ENCODE data around the gene CCIN.

The CCIN gene

DNA sequence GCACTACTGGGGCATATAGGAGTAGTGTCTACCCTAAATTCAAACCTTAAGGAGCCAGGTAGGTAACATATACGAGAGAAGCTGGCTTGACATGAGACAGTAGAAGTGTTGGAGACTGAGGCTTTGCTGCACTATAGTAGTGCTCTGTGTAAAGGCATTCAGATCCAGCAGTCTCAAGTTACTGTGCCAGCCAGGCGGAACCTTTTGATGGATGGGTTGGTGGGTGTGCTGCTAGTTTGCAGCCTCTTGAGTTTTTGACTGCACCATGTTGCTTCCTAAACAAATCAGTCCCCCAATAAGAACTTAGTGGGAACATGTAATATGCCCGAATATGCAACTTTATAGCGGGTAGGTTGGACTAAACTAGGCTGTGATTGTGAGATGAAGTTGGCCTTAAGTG is 23.0 kb downstream of the CCIN start:
- no peak for DNase-seq

DNA sequence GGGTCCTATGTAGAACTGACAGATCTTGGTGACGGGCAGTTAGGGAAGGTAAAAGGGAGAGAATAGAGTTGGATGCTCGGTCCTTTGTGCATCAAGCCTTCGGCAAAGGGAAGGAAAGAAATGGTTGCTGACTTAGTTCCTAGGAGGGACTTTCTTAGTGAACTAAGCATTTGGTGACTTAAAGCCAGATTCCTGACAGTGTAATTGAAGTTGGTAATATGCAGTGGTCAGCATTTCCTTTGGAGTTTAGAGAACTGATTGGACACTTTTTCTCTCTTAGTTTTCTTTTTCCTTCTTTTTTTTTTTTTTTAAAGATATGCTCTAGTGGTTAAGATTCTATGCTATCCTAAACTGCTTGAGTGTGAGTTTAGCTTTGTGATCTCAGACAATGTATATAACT is 23.8 kb downstream of the CCIN start:
- no peak for DNase-seq

DNA sequence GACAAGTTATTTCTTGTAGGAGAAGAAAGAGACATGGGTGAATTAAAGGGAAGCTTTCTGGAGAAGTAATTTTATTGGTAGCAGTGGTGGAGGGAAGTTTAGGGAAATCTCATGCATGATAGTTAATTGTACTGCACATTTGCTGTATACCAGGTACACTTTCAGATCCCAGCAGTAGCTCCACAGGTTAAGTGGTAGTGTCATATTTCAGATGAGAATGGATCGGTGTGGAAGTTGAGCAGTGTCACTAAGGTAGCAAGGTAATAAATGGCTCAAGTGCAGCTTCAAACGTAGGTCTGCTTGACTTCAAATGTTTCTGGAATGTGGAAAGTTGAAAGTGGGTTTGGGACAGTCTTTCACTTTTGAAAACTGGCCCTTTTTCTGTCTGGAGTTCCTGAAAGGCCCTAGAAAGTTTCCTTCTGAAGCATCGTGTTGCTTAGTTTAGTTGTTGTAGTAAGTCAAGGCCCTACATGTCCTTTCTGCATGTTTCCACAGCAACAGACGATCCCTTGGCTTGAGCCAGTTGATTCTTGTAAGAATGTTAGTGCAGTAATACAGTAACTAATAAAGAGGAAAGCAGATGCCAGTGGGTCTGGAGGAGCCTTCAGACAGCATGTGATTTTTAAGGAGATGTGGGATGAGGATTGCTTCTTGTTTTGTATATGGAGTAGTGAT is 25.3 kb downstream of the CCIN start:
- DNase-seq: no peak

DNA sequence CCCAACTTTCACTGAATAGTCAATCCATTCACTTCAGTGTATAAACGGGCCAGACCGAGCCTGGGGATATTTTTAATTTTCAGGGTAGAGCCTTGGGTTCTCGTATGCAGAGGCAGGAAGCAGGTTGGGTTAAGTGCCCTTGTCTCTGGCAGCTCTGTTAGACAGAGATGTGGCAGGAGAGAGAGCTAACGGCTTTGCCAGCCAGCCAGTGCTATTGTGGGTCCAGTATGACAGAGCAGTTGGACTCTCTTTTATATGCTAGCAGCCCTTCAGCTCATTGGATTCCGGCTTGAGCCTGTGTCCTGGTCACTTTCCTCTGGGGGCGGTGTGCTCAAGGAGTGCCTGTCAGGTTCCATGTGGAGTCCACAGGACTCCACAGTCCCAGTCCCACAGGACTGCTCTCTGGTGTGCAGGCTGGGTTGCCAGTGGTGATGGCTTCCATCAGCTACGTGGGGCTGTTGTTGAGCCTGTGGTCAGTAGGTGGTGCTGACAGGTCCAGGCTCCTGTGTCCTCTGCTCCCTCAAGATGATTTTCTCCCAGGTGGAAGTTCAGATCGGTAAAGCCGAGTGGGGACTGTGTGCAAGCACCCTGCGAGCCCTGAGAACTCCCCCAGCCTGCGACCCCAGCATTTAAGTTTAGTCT is 35.8 kb downstream of the CCIN start:
- no peak for DNase-seq

DNA sequence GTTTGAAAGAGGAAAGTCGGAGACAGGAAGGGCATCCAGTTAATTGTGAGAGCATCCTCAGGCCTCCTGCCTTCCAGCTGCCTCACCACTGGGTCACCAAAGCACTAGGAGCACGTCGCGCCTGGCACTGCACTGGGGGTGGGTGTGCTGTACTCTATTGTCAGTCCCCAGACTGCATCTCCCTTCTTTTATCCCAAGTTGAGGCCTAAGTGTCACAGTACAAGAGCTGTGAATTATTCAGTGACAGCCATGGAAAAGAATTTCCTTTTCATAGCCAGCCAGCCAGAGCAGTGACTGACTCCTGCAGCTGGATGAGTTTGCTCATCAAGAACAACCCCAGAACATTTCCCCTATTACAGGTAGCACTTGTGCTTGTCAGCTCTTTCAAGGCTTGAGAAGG is 37.8 kb downstream of the CCIN start:
- no peak for DNase-seq

DNA sequence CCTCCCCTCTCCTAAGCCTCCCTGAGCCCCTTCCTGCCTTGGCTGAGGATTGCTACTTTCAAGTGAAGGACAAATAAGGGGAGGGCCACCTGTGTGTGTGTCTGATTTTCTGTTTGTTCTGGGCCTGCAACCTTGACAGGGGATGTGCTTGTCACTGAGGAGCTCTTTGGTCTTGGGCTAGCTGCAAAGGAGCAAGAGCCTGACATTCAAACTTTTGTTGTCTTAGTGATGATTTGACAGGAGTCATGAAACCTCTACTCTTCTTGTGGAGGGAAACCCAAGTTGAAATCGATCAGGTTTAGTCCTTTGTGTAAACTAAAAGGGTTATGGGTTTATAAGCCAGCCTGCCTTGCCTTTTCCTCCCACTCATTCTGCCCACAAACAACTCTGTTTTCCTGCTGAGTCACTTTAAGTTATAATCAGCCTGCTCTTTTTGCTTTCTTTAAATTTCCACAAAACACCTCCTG is 38.4 kb downstream of the CCIN start:
- DNase-seq: no peak

DNA sequence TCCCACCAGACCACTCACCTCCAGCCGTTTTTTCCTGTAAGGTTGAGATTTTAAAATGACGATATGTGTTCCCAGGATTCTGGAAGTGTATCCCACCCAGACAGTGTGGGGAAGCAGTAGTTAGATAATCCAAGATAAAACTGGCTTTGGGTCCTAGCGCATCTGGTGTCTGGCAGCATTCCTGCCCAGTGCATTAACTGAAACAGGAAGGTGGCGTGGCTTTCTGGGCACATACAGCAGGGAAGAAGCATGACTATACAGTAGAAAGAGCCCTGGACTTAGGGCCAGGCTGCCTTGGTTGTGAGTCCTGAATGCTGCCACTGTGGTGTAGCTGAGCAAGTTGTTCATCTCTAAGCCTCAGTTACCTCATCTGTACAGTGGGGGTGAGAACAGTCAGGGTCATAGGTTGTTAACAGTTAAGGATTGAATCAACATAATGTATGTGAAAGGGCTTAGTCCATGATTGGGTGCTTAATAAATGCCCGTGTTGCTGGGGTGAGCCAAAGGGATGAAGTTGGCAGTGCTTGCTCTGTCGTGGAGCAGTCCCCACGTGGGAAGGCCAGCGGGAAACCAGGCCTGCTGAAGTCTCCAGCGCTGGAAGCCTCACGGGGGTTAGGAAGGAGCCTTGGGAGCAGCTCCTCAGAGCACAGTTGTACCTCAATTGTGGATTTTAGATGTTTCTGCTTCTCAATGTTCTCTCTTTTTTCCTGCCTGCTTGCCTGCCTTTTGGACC is 39.5 kb downstream of the CCIN start:
- DNase-seq: no peak

DNA sequence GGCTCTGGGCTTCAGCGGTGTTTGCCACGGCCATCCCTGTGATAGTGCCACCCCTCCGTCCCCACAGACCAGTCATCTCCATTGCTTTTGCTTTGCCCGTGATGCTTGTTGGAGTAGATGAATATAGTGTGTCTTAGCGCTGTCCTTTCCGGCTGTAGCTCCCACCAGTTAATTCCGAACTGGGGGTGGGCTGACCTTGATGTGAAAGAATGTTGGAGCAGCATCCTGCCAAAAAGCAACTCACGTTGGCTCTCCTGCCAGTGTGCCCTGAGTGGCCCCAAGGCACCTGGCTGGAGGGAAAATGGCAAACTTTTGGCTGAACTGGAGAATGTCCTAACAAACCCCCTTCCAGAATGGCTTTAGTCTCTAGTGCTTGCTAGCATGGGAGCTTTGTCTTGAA is 41.5 kb downstream of the CCIN start:
- no peak for DNase-seq

DNA sequence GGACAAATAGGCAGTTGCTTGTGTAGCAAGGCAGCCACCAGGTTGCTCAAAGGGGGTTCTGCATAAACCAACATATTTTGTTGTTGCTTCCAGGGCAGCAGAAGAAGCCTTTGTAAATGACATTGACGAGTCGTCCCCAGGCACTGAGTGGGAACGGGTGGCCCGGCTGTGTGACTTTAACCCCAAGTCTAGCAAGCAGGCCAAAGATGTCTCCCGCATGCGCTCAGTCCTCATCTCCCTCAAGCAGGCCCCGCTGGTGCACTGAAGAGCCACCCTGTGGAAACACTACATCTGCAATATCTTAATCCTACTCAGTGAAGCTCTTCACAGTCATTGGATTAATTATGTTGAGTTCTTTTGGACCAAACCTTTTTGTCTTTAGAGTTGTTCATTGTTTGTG is 42.3 kb downstream of the CCIN start:
- DNase-seq: no peak

DNA sequence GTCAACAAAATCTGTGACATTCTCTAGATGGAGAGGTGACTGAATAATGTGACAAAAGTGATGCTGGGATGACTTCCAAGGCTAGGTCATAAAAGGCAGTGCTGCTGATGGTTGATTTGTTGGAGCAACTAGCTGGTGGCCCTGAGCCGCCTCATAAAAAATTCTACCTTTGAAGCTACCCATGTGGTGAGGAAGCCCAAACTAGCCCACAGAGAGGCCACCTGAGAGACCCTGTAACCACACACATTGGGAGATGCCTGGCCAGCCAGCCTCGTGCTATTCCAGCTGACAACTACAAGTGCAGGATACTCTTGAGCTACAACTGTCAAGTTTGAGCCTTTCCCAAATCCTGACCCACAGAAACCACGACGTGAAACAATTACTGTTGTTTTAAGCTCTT is 44.2 kb downstream of the CCIN start:
- DNase-seq: no peak

DNA sequence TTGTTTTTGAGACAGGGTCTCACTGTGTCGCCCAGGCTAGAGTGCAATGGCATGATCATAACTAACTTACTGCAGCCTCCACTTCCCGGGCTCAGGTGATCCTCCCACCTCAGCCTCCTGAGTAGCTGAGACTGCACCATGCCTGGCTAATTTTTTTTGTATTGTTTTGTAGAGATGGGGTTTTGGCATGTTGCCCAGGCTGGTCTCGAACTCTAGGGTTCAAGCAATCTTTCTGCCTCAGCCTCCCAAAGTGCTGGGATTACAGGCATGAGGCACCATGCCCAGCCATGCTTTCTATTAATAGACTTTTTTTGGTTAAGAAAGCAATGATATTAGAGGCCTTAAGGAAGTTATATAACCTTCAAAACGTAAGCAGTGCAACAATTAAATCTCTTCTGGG is 44.8 kb downstream of the CCIN start:
- no peak for DNase-seq

DNA sequence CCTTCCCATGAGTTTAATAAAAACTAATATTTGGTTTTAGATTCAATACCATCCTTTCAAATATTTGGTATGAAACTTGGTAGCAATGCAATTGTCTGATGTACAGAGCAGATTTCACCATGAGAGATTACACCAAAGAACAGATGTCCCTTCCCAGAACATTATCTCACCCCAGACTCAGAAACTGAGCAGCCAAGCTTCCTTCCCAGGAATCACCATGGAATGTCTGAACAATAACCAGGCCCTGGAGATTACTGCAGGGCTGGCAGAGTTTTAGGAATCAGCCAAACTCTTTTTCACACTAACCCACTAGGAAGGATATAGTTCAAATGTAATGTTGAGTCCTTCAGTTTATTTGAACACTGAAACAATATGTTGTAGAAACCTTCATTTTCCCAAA is 45.4 kb downstream of the CCIN start:
- DNase-seq: no peak

DNA sequence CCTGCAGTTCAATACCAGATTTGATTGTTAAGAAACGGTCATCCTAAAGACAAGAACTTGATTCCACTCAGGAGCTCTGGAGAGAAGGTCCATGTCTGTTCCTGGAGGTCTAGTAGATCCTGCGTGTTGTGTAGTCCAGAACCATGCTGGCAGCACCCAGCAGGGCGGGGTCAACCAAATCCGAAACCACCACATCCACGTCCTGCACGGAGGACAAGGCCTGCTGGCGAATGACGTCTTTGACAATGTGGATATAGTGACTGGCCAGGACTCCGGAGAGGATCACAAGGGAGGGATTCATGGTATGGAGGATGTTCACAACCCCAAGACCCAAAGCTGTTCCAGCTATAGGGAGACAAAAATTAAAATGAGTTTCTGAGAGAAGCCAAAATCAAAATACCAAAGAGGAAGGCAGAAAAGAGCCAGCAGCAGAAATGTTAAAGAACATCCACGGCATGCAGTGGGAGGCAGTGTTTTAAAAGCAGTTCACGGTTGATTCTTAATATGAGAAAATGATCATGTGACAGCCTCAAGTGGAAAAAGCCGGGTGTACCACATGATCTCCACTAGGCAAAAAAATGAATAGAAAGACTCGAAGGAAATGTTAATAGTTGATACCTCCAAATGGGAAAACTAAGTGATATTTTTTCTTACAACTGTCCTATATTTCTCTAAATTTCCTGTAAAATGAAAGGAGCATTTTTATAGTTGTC is 48.2 kb downstream of the CCIN start:
- DNase-seq: no peak

DNA sequence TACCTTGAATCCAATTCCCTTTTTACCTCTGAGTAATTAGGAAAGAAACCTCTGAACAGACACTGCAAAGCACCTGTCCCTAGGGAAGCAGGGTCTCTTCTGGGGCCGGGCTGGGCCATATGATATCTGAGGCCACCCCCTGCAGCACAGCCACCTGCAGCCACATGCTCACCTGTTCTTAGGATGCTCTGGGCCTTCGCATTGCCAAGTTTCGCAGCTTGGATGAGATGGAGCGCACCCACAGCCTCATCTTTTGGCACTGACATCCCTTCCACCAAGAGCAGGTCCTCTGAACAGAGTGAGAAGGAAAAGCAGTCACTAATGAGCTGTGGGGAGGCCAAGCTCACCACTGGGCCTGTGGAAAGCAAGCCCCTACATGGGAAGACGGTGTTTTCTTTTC is 48.8 kb downstream of the CCIN start:
- no peak for DNase-seq

DNA sequence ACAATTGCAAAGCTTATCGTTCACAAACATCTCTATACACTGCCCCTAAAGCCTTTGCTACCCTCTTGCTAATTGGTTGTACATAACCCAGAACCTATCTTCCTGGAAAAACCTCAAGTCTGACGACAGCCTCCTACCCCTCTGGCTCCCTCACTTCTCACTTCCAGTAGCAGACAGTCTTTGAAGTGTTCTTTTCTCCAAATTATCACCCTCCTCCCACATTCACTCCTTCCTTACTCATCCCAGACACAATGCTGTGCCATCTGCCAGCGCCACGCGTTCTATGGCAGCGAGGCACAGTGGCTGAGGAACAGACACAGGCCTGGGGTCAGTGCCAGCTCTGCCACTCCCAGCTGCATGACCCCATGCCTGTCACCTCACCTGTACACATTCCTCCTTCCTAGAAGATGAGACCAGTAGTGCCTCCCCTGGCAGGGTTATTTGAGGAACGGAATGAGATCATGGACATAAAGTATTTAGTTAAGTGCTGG is 49.3 kb downstream of the CCIN start:
- no peak for DNase-seq
